Activated naive CD4-positive, alpha-beta T cell treated with anti-CD3 and anti-CD28 coated beads, Interleukin-2, amount 10 ng/mL, durations not matched to agents 5 hours and 36 hours (primary cell): ENCODE data around the gene OR2A1. TPM values are rescaled to one million over a fixed set of nuclear protein-coding genes. Genes with fewer than 3 reads are reported as not detected.

Experiments used
- total RNA-seq, 2 experiments: library from RNA; stranded (reverse); gene quantifications; one replicate each; pipeline ENCODE4 v1.2.3, GENCODE V29; 2021

OR2A1 gene
- total RNA-seq, result under 1 TPM; 0.12 to 0.13 TPM

GRCh38 chr7:144311872-144312469, at the start of gene OR2A1:
Gene OR2A1 (plus strand): TSS chr7:144312419. CDS start chr7:144318125, 5,706 bp downstream.

GRCh38 chr7:144264692-144265091, 47.5 kb upstream of the OR2A1 start, which contains the start of gene OR2A7:
Gene OR2A7 (minus strand): TSS chr7:144264792. CDS start chr7:144259628, 5,164 bp downstream.

DNA sequence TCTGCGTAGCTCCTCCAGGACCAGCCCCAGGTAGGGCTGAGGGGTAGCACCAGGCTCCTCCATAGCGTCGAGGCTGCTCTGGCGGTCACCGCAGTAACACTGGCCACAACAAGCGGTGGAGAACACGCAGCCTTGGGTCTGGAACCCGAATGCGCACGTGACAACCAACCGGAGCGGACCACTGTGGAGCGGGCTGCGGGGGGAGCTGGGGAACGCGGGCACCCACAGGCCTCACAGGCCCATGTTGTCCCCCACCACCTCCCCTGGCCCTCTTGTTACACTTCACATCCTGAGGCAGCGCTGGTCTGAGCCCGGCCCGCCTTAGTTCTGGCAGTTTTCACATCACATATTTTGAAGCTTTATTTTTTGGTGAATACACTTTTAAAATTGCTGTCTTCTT, 43.0 kb upstream of the OR2A1 start, which contains the start of gene CTAGE8:
CTAGE8 (minus strand) TSS at position 101 of the 400 bp plus-strand sequence; CDS start at position 63, 38 bp downstream.

GRCh38 chr7:144355176-144355822, 43.1 kb downstream of the OR2A1 start, which contains the start of gene ARHGEF5:
Gene ARHGEF5 (plus strand): TSS chr7:144355402. CDS start chr7:144362670, 7,268 bp downstream.

Other genes starting within 250 kb of the OR2A1 start
- gene OR2A25, start 242.6 kb upstream of the OR2A1 start, total RNA-seq, result not detected
- gene OR2A12, start 226.1 kb upstream of the OR2A1 start, total RNA-seq, result not detected
- gene OR2A2, start 202.8 kb upstream of the OR2A1 start, total RNA-seq, result not detected
- gene OR2A14, start 189.2 kb upstream of the OR2A1 start, total RNA-seq, result not detected
- gene CTAGE4, start 129.0 kb upstream of the OR2A1 start, total RNA-seq, result 1 to 10 TPM; 3.5 to 4.5 TPM
- 1 to 10 TPM; 7.2 to 7.7 TPM for gene ARHGEF35, start 116.6 kb upstream of the OR2A1 start, total RNA-seq
- under 1 TPM in 1 of 2 experiments, not detected in 1; 0.10 TPM for gene OR2A42, start 72.8 kb upstream of the OR2A1 start, total RNA-seq
- gene OR2A7, start 47.6 kb upstream of the OR2A1 start, total RNA-seq, result 1 to 10 TPM; 3.7 to 4.5 TPM
- gene CTAGE8, start 43.1 kb upstream of the OR2A1 start, total RNA-seq, result 1 to 10 TPM; 1.6 to 2.1 TPM
- 10 to 100 TPM; 10.5 to 13.4 TPM for gene ARHGEF5, start 43.0 kb downstream of the OR2A1 start, total RNA-seq
- gene NOBOX, start 91.3 kb downstream of the OR2A1 start, total RNA-seq, result not detected